T-helper 2 cell treated with Interferon-gamma antibody and Interleukin-4, amounts not matched to agents 5 μg/mL and 100 μg/mL, for 36 hours (primary cell): ENCODE measurements around the gene SNRPD2.
"Not testable (repeated sequence)": the region's sequence is repeated elsewhere in the genome, so short reads cannot be mapped to it uniquely, and the experiment has no call there.

Experiments
- DNase-seq: peaks from one replicate; pipeline ENCODE4 v3.0.0; 2021; ENCODE audit warnings: low spot score
- H3K27ac Mint-ChIP-seq: one replicate; pipeline ENCODE4 v1.8.0; 2021; ENCODE audit warnings: mild to moderate bottlenecking, mixed read lengths
- H3K27me3 Mint-ChIP-seq: one replicate; pipeline ENCODE4 v1.8.0; 2021; ENCODE audit warnings: low read depth, mixed read lengths
- H3K36me3 Mint-ChIP-seq: one replicate; pipeline ENCODE4 v1.8.0; 2021; ENCODE audit warnings: low read depth, mixed read lengths
- H3K4me1 Mint-ChIP-seq: one replicate; pipeline ENCODE4 v1.8.0; 2021; ENCODE audit warnings: low read depth, mixed read lengths
- H3K4me3 Mint-ChIP-seq: one replicate; pipeline ENCODE4 v1.8.0; 2022; ENCODE audit warnings: mild to moderate bottlenecking, moderate library complexity, mixed read lengths
- H3K9me3 Mint-ChIP-seq: one replicate; pipeline ENCODE4 v1.8.0; 2021; ENCODE audit warnings: mixed read lengths

SNRPD2 gene

GRCh38 chr19:45713141-45713540 lies 21.4 kb upstream of the SNRPD2 start:
- Mint-ChIP-seq H3K27me3 (no peaks in the 10 kb centered on the region), H3K36me3 (peaks cover 23% of the 10 kb centered on the region), H3K9me3 (no peaks in the 10 kb centered on the region), H3K27ac (no peak overlapping the region), H3K4me1 (peaks cover 29% of the 10 kb centered on the region), H3K4me3 (no peak overlapping the region)
- DNase-seq: no peak

GRCh38 chr19:45712699-45713067 lies 20.9 kb upstream of the SNRPD2 start:
- Mint-ChIP-seq H3K27me3 (no peaks in the 10 kb centered on the region), H3K27ac (no peak overlapping the region), H3K9me3 (no peaks in the 10 kb centered on the region), H3K36me3 (peaks cover 23% of the 10 kb centered on the region), H3K4me3 (no peak overlapping the region), H3K4me1 (peaks cover 25% of the 10 kb centered on the region)
- no peak for DNase-seq

DNA sequence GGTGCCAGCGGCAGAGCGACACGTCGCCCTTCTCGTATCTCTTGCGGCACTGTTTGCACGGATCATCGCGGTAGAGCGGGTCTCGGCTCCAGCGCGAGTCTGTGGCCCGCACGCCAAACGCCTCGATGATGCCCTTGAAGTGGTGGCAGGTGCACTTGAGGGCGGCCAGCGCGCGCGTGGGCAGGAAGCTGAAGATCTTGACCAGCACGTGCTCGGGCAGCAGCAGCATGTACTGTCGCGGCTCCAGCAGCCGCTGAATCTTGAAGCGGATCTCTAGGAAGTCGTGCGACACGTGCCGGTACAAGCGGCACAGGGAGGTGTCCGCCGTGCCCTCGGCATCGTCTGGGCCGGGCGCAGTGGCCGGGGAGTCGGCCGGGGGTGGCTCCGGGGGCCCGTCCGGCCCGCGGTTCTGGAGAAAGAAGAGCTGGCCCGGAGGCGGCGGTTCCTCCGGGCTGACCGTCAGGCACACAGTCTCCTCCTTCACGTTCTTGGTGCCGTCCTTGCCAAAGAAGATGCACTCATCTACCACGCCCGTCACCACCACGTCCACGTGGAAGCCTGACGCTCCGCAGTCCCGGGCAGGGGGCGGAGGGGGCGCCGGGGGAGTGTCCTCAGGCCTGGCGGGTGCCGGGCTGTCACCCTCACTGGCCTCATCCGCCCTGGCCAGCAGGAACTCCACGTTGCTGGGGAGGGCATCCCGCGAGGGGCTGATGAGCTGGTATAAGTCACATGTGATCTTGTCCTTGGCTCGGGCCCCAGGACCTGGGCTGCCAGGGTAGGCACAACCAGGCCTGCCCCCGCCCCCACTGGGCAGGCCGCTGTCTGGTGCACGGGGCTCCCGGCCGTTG lies 20.3 kb upstream of the SNRPD2 start:
- Mint-ChIP-seq H3K9me3 (no peaks in the 10 kb centered on the region), H3K4me3 (no peak overlapping the region), H3K4me1 (peaks cover 20% of the 10 kb centered on the region), H3K27me3 (no peaks in the 10 kb centered on the region), H3K36me3 (peaks cover 21% of the 10 kb centered on the region), H3K27ac (no peak overlapping the region)
- no peak for DNase-seq

DNA sequence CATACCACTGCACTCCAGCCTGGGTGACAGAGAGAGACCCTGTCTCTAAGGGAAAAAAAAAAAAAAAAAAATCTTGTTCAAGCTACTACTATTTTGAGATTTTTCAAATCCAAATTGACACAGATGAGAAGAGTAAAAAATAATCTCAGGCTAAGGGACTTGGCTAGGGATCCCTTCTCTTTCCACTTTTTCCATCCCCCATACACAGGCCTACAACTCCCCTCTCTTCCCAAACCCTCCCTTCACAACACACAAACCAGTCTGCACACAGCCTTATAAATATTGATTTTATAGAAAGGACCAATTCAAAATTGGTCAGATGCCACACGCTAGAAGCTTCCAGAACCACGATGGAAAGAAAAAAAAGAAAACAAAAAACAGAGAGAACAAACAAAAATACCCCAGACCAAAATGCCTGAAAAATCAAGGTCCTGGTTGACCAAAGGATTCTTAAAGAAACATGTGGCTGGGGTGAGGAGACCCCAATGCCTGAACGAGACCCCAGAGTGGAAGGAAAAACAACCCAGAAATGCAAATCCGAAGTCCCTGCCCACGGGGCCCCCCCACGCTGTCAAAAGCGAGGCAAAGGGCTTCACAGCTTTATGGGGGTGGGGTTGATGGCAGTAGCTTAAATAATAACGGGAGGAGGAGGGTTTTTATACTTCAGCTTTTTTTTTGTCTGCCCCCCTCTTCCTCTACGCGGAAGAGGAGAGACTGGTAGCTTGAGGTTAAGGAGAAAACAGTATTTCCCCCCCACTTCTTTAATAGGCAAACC lies 18.8 kb upstream of the SNRPD2 start:
- no peak for DNase-seq
- no peak overlapping the region for H3K4me3 Mint-ChIP-seq
- peaks cover 18% of the 10 kb centered on the region for H3K36me3 Mint-ChIP-seq
- H3K9me3 Mint-ChIP-seq: no peaks in the 10 kb centered on the region
- peaks cover 9% of the 10 kb centered on the region for H3K4me1 Mint-ChIP-seq
- no peak overlapping the region for H3K27ac Mint-ChIP-seq
- H3K27me3 Mint-ChIP-seq: no peaks in the 10 kb centered on the region

GRCh38 chr19:45705710-45706415 lies 14.1 kb upstream of the SNRPD2 start:
- peaks cover 4% of the 10 kb centered on the region for H3K4me1 Mint-ChIP-seq
- no peaks in the 10 kb centered on the region for H3K9me3 Mint-ChIP-seq
- H3K4me3 Mint-ChIP-seq: no peak overlapping the region
- H3K27ac Mint-ChIP-seq: no peak overlapping the region
- H3K27me3 Mint-ChIP-seq: no peaks in the 10 kb centered on the region
- DNase-seq: no peak
- H3K36me3 Mint-ChIP-seq: peaks cover 23% of the 10 kb centered on the region

GRCh38 chr19:45705115-45705514 lies 13.4 kb upstream of the SNRPD2 start:
- H3K36me3 Mint-ChIP-seq: peaks cover 17% of the 10 kb centered on the region

GRCh38 chr19:45701676-45702075 lies 9.9 kb upstream of the SNRPD2 start:
- H3K27me3 Mint-ChIP-seq: no peaks in the 10 kb centered on the region
- no peaks in the 10 kb centered on the region for H3K9me3 Mint-ChIP-seq
- peaks cover 15% of the 10 kb centered on the region for H3K36me3 Mint-ChIP-seq
- no peak overlapping the region for H3K27ac Mint-ChIP-seq
- H3K4me1 Mint-ChIP-seq: peaks cover 2% of the 10 kb centered on the region
- no peak overlapping the region for H3K4me3 Mint-ChIP-seq
- DNase-seq: no peak

More at GRCh38 chr19:45705115-45705514, 13.4 kb upstream of the SNRPD2 start:
- H3K27ac Mint-ChIP-seq: no peak overlapping the region
- no peak for DNase-seq
- peaks cover 1% of the 10 kb centered on the region for H3K4me1 Mint-ChIP-seq
- no peaks in the 10 kb centered on the region for H3K9me3 Mint-ChIP-seq
- no peak overlapping the region for H3K4me3 Mint-ChIP-seq
- H3K27me3 Mint-ChIP-seq: no peaks in the 10 kb centered on the region

DNA sequence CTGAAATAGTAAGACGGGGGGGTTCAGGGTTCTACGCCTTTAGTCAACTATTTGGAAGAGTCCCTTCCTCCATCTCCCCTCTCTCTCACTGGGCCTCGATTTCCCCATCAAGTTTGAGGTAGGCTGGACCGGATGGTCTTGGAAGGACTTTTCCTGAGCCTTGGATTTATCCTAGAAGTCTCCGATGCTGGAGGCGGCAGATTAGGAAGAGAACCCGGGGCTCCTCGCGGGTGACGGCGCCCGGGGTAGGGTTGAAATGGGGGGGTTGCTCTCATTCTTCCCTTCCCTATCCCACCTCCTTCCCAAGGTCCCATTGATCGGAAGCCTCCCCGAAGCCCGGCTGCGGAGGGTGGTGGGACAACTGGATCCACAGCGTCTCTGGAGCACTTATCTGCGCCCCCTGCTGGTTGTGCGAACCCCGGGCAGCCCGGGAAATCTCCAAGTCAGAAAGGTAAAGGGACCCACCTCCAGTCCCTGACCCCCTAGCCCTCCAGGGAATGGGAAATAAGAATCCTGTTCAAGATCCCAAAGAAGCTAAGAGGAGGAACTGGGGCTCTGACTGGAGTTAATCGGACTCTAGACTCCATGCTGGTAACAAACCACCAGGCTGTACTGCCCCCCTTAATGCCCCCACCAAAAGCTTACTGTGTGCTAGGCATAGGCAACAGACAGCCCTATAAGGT lies 1.5 kb upstream of the SNRPD2 start:
- Mint-ChIP-seq H3K27ac (peak overlapping the region; percentile 99), H3K9me3 (no peaks in the 10 kb centered on the region), H3K36me3 (peaks cover 28% of the 10 kb centered on the region), H3K4me1 (peaks cover 20% of the 10 kb centered on the region), H3K4me3 (peak overlapping the region; percentile 94), H3K27me3 (no peaks in the 10 kb centered on the region)
- DNase-seq: peak; percentile 73

- Mint-ChIP-seq H3K36me3 (peaks cover 29% of the 10 kb centered on the region), H3K4me3 (peak within 1 kb of the TSS; percentile 94), H3K27ac (peak within 1 kb of the TSS; percentile 99), H3K27me3 (no peaks in the 10 kb centered on the region), H3K4me1 (peaks cover 19% of the 10 kb centered on the region), H3K9me3 (no peaks in the 10 kb centered on the region)
- peak; percentile 97 for DNase-seq
Measured at GRCh38 chr19:45692187-45693105, 693 bp upstream of the SNRPD2 start, which contains the start of gene QPCTL. TSS of gene QPCTL (plus strand) at chr19:45692666. CDS start at chr19:45692704, 38 bp downstream.

DNA sequence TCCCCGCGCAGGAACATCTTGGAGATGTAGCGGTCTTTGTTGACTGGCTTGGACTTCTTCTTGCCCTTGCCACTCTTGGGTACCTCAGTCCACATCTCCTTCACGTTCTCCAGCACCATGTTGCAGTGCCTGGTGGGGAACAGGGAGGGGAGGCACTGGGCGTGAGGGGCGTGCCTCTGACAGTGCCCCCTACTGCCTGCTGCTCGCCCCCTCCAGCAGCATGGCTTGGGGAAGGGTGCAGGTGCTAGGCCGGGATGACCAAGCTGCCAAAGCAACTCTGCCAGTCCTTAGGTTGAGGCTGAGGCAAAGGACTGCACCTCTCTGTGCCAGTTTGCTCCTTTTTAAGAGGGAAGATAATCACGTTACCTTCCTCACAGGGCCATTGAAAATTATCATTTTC lies 4.2 kb downstream of the SNRPD2 start:
- Mint-ChIP-seq H3K27ac (no peak overlapping the region), H3K4me1 (peaks cover 15% of the 10 kb centered on the region), H3K27me3 (no peaks in the 10 kb centered on the region), H3K9me3 (no peaks in the 10 kb centered on the region), H3K36me3 (peaks cover 48% of the 10 kb centered on the region), H3K4me3 (no peak overlapping the region)
- DNase-seq: no peak

DNA sequence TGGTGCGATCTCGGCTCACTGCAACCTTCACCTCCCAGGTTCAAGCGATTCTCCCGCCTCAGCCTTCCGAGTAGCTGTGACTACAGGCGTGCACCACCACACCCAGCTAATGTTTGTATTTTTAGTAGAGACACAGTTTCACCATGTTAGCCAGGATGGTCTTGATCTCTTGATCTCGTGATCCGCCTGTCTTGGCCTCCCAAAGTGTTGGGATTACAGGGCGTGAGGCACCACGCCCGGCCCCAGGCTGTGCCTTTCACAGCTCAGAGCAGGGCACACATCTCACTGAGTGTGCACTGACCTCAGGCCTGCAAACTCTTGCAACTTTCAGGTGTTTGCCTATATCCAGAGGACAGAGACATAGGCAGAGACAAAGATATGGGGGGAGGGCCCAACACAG lies 6.7 kb downstream of the SNRPD2 start:
- H3K4me3 Mint-ChIP-seq, H3K27me3 Mint-ChIP-seq, DNase-seq, H3K27ac Mint-ChIP-seq, H3K9me3 Mint-ChIP-seq: not testable (repeated sequence)
- Mint-ChIP-seq H3K36me3 (peaks cover 41% of the 10 kb centered on the region), H3K4me1 (peaks cover 12% of the 10 kb centered on the region)

- no peaks in the 10 kb centered on the region for H3K9me3 Mint-ChIP-seq
- H3K4me3 Mint-ChIP-seq: no peak overlapping the region
- DNase-seq: no peak
- peaks cover 33% of the 10 kb centered on the region for H3K36me3 Mint-ChIP-seq
- H3K27me3 Mint-ChIP-seq: no peaks in the 10 kb centered on the region
- H3K4me1 Mint-ChIP-seq: peaks cover 8% of the 10 kb centered on the region
- no peak overlapping the region for H3K27ac Mint-ChIP-seq
Measured at GRCh38 chr19:45682908-45683307, 8.8 kb downstream of the SNRPD2 start.

- H3K27me3 Mint-ChIP-seq: peaks cover 5% of the 10 kb centered on the region
- H3K4me1 Mint-ChIP-seq: peaks cover 13% of the 10 kb centered on the region
- peak overlapping the region; percentile 55 for H3K27ac Mint-ChIP-seq
- H3K9me3 Mint-ChIP-seq: no peaks in the 10 kb centered on the region
- no peak overlapping the region for H3K4me3 Mint-ChIP-seq
- DNase-seq: no peak
- peaks cover 27% of the 10 kb centered on the region for H3K36me3 Mint-ChIP-seq
Measured at GRCh38 chr19:45682117-45682516, 9.6 kb downstream of the SNRPD2 start.
